Measurements from ENCODE around the gene RAC2. TPM values are rescaled to one million over a fixed set of nuclear protein-coding genes. Genes with fewer than 3 reads are reported as not detected.

Gene RAC2
- polyA plus RNA-seq, 2 of the 4 experiments (the other 2 are of a cell fraction): 0.05 TPM; not detected in 1

DNA sequence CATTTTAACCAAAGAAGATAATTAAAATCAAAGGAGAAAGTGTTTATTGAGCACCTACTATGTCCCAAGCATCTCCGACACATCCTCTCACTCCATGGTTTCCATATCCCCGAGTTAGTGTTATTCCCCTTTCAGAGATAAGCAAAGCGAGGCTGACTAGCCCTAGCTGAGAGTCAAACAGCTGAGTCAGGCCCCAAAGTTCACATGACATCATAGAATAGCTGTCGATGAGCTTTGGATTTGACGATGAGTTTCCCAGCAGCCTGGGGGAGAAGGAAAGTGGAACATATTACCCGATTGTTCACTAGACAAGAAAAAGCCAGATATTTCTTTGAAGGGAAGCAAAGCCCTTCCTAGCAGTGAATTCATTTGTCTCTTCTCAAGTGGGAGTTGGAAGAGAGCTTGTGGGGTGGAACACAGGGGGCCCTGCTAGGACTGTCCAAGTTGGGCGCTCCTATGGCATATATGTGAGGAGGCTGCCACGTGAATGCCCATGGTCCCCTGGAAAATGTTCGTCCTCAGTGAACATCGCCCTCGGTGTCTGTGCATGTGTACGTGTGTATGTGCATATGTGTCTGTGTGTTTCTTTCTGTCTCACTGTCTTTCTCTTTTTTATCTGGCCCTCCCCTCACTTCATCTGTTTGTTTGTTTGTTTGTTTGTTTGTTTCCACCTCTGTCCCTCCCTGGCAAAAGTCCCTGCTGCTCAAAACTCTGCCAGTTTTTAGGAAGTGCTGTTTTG lies 37.7 kb upstream of the RAC2 start:
- no peak overlapping the region for H3K27ac ChIP-seq
- no peak overlapping the region for H3K4me3 ChIP-seq
- no peak for DNase-seq (ENCODE audit: low read depth in 1 of 2, low spot score in 1 of 2)
- POLR2A ChIA-PET: no interaction called here
- no peak overlapping the region for H3K4me2 ChIP-seq
- H3K4me1 ChIP-seq: no peaks in the 10 kb centered on the region
- CTCF ChIA-PET: interaction anchor here (1.4 to 1.7 kb wide), 3 partner anchors 21 to 176 kb away, joined by 3 to 6 read pairs (median 6); no protein-coding TSS in a partner anchor
- TF ChIP-seq, protein P1, sequence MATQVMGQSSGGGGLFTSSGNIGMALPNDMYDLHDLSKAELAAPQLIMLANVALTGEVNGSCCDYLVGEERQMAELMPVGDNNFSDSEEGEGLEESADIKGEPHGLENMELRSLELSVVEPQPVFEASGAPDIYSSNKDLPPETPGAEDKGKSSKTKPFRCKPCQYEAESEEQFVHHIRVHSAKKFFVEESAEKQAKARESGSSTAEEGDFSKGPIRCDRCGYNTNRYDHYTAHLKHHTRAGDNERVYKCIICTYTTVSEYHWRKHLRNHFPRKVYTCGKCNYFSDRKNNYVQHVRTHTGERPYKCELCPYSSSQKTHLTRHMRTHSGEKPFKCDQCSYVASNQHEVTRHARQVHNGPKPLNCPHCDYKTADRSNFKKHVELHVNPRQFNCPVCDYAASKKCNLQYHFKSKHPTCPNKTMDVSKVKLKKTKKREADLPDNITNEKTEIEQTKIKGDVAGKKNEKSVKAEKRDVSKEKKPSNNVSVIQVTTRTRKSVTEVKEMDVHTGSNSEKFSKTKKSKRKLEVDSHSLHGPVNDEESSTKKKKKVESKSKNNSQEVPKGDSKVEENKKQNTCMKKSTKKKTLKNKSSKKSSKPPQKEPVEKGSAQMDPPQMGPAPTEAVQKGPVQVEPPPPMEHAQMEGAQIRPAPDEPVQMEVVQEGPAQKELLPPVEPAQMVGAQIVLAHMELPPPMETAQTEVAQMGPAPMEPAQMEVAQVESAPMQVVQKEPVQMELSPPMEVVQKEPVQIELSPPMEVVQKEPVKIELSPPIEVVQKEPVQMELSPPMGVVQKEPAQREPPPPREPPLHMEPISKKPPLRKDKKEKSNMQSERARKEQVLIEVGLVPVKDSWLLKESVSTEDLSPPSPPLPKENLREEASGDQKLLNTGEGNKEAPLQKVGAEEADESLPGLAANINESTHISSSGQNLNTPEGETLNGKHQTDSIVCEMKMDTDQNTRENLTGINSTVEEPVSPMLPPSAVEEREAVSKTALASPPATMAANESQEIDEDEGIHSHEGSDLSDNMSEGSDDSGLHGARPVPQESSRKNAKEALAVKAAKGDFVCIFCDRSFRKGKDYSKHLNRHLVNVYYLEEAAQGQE (IDR thresholded peaks at IDR 0.05): no peak
- TF ChIP-seq GATA3 (IDR thresholded peaks at IDR 0.05; ENCODE audit: borderline replicate concordance) (no peak), MAFK (IDR thresholded peaks at IDR 0.05; ENCODE audit: partially characterized antibody) (peak; percentile 7), ZNF302 (CRISPR knock-in tag; IDR thresholded peaks at IDR 0.05) (no peak)
- no peaks in the 10 kb centered on the region for H3K9me3 ChIP-seq
- no peak for FAIRE-seq
- no peak for ATAC-seq
- 72% methylated on average over 12 of the region's 12 CpGs for WGBS (ENCODE audit: missing lambda C conversion rate)

DNA sequence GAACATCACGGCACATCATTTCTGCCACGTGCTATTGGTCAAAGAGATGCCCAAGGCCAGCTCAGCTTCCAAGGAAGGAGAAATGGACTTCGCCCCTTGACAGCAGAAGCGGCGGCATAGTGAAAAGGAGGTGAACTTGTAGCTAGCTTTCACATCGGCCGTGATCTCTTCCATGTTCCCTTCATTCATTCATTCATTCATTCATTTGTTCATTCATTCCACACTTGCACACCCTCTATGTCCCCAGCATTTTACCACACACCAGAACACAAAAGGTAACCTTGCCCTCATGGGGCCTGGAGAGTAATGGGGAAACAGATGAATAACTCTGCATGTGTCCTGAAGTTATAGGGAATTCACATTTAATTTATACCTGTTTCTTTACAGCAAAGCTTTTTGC lies 37.1 kb upstream of the RAC2 start:
- TF ChIP-seq RAD21 (conservative IDR thresholded peaks at IDR 0.05 in 1 of 2, IDR thresholded peaks at IDR 0.05 in 1 of 2) (no peak), EHF (CRISPR knock-in tag; IDR thresholded peaks at IDR 0.05) (no peak), ZFP36 (IDR thresholded peaks at IDR 0.05; ENCODE audit: borderline replicate concordance, partially characterized antibody) (no peak), CBX2 (IDR thresholded peaks at IDR 0.05; ENCODE audit: borderline replicate concordance, low read depth) (no peak), CEBPB (IDR thresholded peaks at IDR 0.05) (no peak), EP300 (IDR thresholded peaks at IDR 0.05) (no peak), MYC (IDR thresholded peaks at IDR 0.05; ENCODE audit: borderline replicate concordance, low read length) (no peak), MAFK (IDR thresholded peaks at IDR 0.05; ENCODE audit: partially characterized antibody) (no peak), TFCP2L1 (CRISPR knock-in tag; IDR thresholded peaks at IDR 0.05) (no peak)
- TF ChIP-seq, protein P2, sequence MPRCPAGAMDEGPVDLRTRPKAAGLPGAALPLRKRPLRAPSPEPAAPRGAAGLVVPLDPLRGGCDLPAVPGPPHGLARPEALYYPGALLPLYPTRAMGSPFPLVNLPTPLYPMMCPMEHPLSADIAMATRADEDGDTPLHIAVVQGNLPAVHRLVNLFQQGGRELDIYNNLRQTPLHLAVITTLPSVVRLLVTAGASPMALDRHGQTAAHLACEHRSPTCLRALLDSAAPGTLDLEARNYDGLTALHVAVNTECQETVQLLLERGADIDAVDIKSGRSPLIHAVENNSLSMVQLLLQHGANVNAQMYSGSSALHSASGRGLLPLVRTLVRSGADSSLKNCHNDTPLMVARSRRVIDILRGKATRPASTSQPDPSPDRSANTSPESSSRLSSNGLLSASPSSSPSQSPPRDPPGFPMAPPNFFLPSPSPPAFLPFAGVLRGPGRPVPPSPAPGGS (IDR thresholded peaks at IDR 0.05): no peak
- Histone ChIP-seq H3K27ac (no peak overlapping the region), H3K4me2 (no peak overlapping the region), H3K4me1 (no peaks in the 10 kb centered on the region), H3K4me3 (no peak overlapping the region), H3K9me3 (no peaks in the 10 kb centered on the region)
- DNase-seq (ENCODE audit: low read depth in 1 of 2, low spot score in 1 of 2) (no peak), ATAC-seq (no peak), FAIRE-seq (no peak)
- ChIA-PET CTCF (interaction anchor here (1.4 to 1.7 kb wide), 3 partner anchors 20 to 177 kb away, joined by 3 to 6 read pairs (median 6); no protein-coding TSS in a partner anchor), POLR2A (no interaction called here)
- 92% methylated on average over 7 of the region's 7 CpGs for WGBS (ENCODE audit: missing lambda C conversion rate)

DNA sequence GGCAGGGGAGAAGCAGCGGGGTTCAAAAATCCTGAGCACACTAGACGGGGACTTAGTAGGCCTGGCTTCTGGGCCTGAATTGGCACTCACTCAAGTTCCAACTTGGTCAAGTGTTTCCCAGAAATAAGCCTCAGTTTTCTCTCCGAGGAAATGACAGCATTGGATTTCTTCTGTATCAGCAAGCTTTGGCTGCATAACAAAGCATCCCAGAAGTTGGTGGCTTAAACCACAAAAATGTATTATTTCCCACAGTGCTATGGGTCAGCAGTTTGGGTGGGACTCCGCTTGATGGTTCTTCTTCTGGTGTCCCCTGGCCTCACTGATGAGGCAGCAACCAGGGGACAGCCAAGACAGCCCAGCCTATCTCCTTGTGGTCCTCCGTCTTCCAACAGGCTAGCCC lies 36.6 kb upstream of the RAC2 start:
- FAIRE-seq (no peak), DNase-seq (ENCODE audit: low read depth in 1 of 2, low spot score in 1 of 2) (no peak), ATAC-seq (no peak)
- ChIA-PET POLR2A (no interaction called here), CTCF (interaction anchor here (1.4 to 1.7 kb wide), 2 partner anchors 21 to 177 kb away, joined by 3 to 6 read pairs; no protein-coding TSS in a partner anchor)
- Histone ChIP-seq H3K4me3 (no peak overlapping the region), H3K4me1 (no peaks in the 10 kb centered on the region), H3K27ac (no peak overlapping the region), H3K9me3 (no peaks in the 10 kb centered on the region), H3K4me2 (no peak overlapping the region)
- 93% methylated on average over 5 of the region's 5 CpGs for WGBS (ENCODE audit: missing lambda C conversion rate)
- no peak for TF ChIP-seq RCOR1 (IDR thresholded peaks at IDR 0.05; ENCODE audit: low read depth, low read length)
- no peak for TF ChIP-seq POLR2A (IDR thresholded peaks at IDR 0.05; ENCODE audit: low read length)
- TF ChIP-seq, protein P3, sequence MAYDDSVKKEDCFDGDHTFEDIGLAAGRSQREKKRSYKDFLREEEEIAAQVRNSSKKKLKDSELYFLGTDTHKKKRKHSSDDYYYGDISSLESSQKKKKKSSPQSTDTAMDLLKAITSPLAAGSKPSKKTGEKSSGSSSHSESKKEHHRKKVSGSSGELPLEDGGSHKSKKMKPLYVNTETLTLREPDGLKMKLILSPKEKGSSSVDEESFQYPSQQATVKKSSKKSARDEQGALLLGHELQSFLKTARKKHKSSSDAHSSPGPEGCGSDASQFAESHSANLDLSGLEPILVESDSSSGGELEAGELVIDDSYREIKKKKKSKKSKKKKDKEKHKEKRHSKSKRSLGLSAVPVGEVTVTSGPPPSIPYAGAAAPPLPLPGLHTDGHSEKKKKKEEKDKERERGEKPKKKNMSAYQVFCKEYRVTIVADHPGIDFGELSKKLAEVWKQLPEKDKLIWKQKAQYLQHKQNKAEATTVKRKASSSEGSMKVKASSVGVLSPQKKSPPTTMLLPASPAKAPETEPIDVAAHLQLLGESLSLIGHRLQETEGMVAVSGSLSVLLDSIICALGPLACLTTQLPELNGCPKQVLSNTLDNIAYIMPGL (CRISPR knock-in tag; IDR thresholded peaks at IDR 0.05; ENCODE audit: borderline replicate concordance): no peak
- no peak for TF ChIP-seq SMC3 (IDR thresholded peaks at IDR 0.05)
- TF ChIP-seq TP53 (CRISPR knock-in tag; IDR thresholded peaks at IDR 0.05): no peak
- no peak for TF ChIP-seq GATA3 (IDR thresholded peaks at IDR 0.05; ENCODE audit: borderline replicate concordance)
- TF ChIP-seq, protein P4, sequence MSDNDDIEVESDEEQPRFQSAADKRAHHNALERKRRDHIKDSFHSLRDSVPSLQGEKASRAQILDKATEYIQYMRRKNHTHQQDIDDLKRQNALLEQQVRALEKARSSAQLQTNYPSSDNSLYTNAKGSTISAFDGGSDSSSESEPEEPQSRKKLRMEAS (IDR thresholded peaks at IDR 0.05): no peak
- no peak for TF ChIP-seq RFX5 (IDR thresholded peaks at IDR 0.05)
- no peak for TF ChIP-seq ZFP36 (IDR thresholded peaks at IDR 0.05; ENCODE audit: borderline replicate concordance, partially characterized antibody)
